SU-DHL-6 (cell line): Measurements from ENCODE around the gene RALGAPA1.

ENCODE experiments used
- H2AFZ ChIP-seq: fragments of 200-600 bp; sonication (generic); 2 replicates; pipeline ENCODE4 v1.6.1; 2014; ENCODE audit warnings: low read depth, mild to moderate bottlenecking, moderate library complexity, mixed read lengths, antibody characterized with exemption, low read length; ENCODE audit not compliant: severe bottlenecking
- H3F3A ChIP-seq: fragments of 200-600 bp; shearing (Covaris generic); 2 replicates; pipeline ENCODE4 v1.6.0; 2016; ENCODE audit warnings: antibody characterized with exemption, mild to moderate bottlenecking; ENCODE audit not compliant: insufficient read depth
- H3K27ac ChIP-seq: fragments of 200-600 bp; sonication (generic); 2 replicates; pipeline ENCODE4 v1.5.1; 2016; ENCODE audit warnings: low read depth, mild to moderate bottlenecking, low read length, moderate library complexity, mixed read lengths
- H3K27me3 ChIP-seq: fragments of 200-600 bp; sonication (generic), shearing (Covaris generic); 2 replicates; pipeline ENCODE4 v1.6.0; 2014; ENCODE audit warnings: mild to moderate bottlenecking, low read length
- H3K36me3 ChIP-seq: fragments of 200-600 bp; sonication (generic); 2 replicates; pipeline ENCODE4 v1.6.1; 2014; ENCODE audit warnings: mild to moderate bottlenecking, low read length, mixed read lengths
- H3K4me2 ChIP-seq: fragments of 300-600, 200-600 bp; shearing (Covaris generic), sonication (generic); 2 replicates; pipeline ENCODE4 v1.6.0; 2014; ENCODE audit warnings: low read length, low read depth, mild to moderate bottlenecking; ENCODE audit not compliant: poor library complexity, severe bottlenecking
- H3K4me3 ChIP-seq: fragments of 200-600 bp; sonication (generic); 2 replicates; pipeline ENCODE4 v1.5.1; 2014; ENCODE audit warnings: antibody characterized with exemption, low read length, mild to moderate bottlenecking, mixed read lengths; ENCODE audit not compliant: insufficient read depth, poor library complexity, severe bottlenecking
- H3K79me2 ChIP-seq: fragments of 200-600 bp; sonication (generic); 2 replicates; pipeline ENCODE4 v1.6.1; 2014; ENCODE audit warnings: mild to moderate bottlenecking, low read length, moderate library complexity; ENCODE audit not compliant: insufficient read depth
- H3K9ac ChIP-seq: fragments of 200-600 bp; sonication (generic); 2 replicates; pipeline ENCODE4 v1.7.0; 2014; ENCODE audit warnings: mild to moderate bottlenecking, low read length
- H3K9me2 ChIP-seq: fragments of 200-600 bp; sonication (generic); replicated peaks from 2 replicates; pipeline ENCODE4 v1.6.1; 2014; ENCODE audit warnings: low read length; ENCODE audit not compliant: insufficient read depth
- H3K9me3 ChIP-seq: fragments of 200-600 bp; sonication (generic); 2 replicates; pipeline ENCODE4 v1.6.1; 2014; ENCODE audit warnings: low read length, mixed read lengths; ENCODE audit not compliant: insufficient read depth
- H4K20me1 ChIP-seq: fragments of 200-600 bp; sonication (generic); 2 replicates; pipeline ENCODE4 v1.6.1; 2014; ENCODE audit warnings: low read depth, mild to moderate bottlenecking, antibody characterized with exemption, low read length, moderate library complexity, mixed read lengths
- EZH2phosphoT487 ChIP-seq: fragments of 200-600 bp; sonication (generic), shearing (Covaris generic); conservative IDR thresholded peaks from 2 replicates; pipeline ENCODE4 v1.6.1; 2018; ENCODE audit warnings: mild to moderate bottlenecking, antibody characterized with exemption, low read length, moderate library complexity, mixed read lengths
- TF ChIP-seq, protein P1 (sequence below): fragments of 200-600 bp; sonication (generic); IDR thresholded peaks from one replicate; pipeline ENCODE4 v1.5.1; 2017; ENCODE audit warnings: antibody characterized with exemption, mild to moderate bottlenecking, low read length, moderate library complexity; ENCODE audit not compliant: insufficient read depth, poor library complexity, severe bottlenecking

RALGAPA1 gene

DNA sequence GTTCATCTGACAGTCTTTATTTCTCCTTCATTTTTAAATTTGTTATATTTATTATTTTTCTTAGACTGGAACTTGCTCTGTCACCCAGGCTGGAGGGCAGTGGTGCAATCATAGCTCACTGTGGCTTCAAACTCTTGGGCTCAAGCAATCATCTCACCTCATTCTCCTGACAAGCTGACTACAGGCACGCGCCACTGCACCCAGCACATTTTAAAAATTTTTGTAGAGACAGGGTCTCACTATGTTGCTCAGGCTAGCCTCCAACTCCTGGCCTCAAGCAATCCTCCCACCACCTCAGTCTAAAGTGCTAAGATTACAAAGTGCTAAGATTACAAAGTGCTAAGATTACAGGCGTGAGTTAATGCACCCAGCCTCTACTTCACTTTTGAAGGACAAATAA lies 96.6 kb downstream of the RALGAPA1 start:
- no peak for TF ChIP-seq EZH2phosphoT487
- TF ChIP-seq, protein P1, sequence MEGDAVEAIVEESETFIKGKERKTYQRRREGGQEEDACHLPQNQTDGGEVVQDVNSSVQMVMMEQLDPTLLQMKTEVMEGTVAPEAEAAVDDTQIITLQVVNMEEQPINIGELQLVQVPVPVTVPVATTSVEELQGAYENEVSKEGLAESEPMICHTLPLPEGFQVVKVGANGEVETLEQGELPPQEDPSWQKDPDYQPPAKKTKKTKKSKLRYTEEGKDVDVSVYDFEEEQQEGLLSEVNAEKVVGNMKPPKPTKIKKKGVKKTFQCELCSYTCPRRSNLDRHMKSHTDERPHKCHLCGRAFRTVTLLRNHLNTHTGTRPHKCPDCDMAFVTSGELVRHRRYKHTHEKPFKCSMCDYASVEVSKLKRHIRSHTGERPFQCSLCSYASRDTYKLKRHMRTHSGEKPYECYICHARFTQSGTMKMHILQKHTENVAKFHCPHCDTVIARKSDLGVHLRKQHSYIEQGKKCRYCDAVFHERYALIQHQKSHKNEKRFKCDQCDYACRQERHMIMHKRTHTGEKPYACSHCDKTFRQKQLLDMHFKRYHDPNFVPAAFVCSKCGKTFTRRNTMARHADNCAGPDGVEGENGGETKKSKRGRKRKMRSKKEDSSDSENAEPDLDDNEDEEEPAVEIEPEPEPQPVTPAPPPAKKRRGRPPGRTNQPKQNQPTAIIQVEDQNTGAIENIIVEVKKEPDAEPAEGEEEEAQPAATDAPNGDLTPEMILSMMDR = no peak
- H3K79me2 ChIP-seq = no peaks in the 10 kb centered on the region
- no peak overlapping the region for H3K4me3 ChIP-seq

DNA sequence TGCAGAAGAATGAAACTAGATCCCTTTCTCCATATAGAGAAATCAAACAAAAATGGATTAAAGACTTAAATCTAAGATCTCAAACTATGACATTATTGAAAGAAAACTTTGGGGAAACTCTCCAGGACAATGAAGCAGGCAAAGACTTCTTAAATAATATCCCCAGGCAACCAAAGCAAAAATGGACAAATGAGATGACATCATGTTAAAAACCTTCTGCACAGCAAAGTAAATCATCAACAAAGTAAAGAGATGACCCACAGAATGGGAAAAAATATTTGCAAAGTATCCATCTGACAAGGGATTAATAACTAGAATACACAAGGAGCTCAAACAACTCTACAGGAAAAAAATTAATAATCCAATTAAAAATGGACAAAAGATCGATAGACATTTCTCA lies 101.0 kb downstream of the RALGAPA1 start:
- Histone ChIP-seq H3K4me3 (no peak overlapping the region), H3K79me2 (no peaks in the 10 kb centered on the region), H4K20me1 (no peaks in the 10 kb centered on the region), H3K4me2 (no peak overlapping the region), H3K36me3 (peaks cover 4% of the 10 kb centered on the region; the same call in 1 of the 2 replicates), H3F3A (no peaks in the 10 kb centered on the region), H2AFZ (no peak overlapping the region), H3K27ac (no peak overlapping the region), H3K9me3 (no peaks in the 10 kb centered on the region), H3K27me3 (no peaks in the 10 kb centered on the region), H3K9me2 (no peaks in the 10 kb centered on the region), H3K9ac (no peak overlapping the region)
- TF ChIP-seq, protein P1 = no peak
- TF ChIP-seq EZH2phosphoT487 = no peak

More for the DNA sequence above, 96.6 kb downstream of the RALGAPA1 start:
- H3K27ac ChIP-seq = no peak overlapping the region
- H3K27me3 ChIP-seq = no peaks in the 10 kb centered on the region
- H3K4me2 ChIP-seq = no peak overlapping the region
- no peaks in the 10 kb centered on the region; the same call in 1 of the 2 replicates for H3F3A ChIP-seq
- no peak overlapping the region for H2AFZ ChIP-seq
- H3K9ac ChIP-seq = no peak overlapping the region
- H3K9me3 ChIP-seq = no peaks in the 10 kb centered on the region
- H3K9me2 ChIP-seq = no peaks in the 10 kb centered on the region
- H3K36me3 ChIP-seq = peaks cover 2% of the 10 kb centered on the region; the same call in 1 of the 2 replicates
- no peaks in the 10 kb centered on the region for H4K20me1 ChIP-seq

GRCh38 chr14:35705636-35706035 lies 103.5 kb downstream of the RALGAPA1 start:
- Histone ChIP-seq H3K9ac (no peak overlapping the region), H3K79me2 (no peaks in the 10 kb centered on the region), H2AFZ (no peak overlapping the region), H3K27ac (no peak overlapping the region), H3K4me2 (no peak overlapping the region), H3K27me3 (no peaks in the 10 kb centered on the region), H3F3A (no peaks in the 10 kb centered on the region), H3K9me3 (no peaks in the 10 kb centered on the region), H3K36me3 (peaks cover 4% of the 10 kb centered on the region; the same call in 1 of the 2 replicates), H4K20me1 (no peaks in the 10 kb centered on the region), H3K9me2 (no peaks in the 10 kb centered on the region), H3K4me3 (no peak overlapping the region)
- no peak for TF ChIP-seq EZH2phosphoT487

- Histone ChIP-seq H3K4me2 (no peak overlapping the region), H3F3A (no peaks in the 10 kb centered on the region), H3K79me2 (no peaks in the 10 kb centered on the region), H3K9me3 (no peaks in the 10 kb centered on the region), H4K20me1 (no peaks in the 10 kb centered on the region), H3K36me3 (peaks cover 4% of the 10 kb centered on the region; the same call in 1 of the 2 replicates), H2AFZ (no peak overlapping the region), H3K27ac (no peak overlapping the region), H3K9me2 (no peaks in the 10 kb centered on the region), H3K4me3 (no peak overlapping the region), H3K27me3 (no peaks in the 10 kb centered on the region), H3K9ac (no peak overlapping the region)
- no peak for TF ChIP-seq EZH2phosphoT487
- TF ChIP-seq, protein P1 = no peak
Observed at GRCh38 chr14:35704793-35705493, 104.2 kb downstream of the RALGAPA1 start.
